Measurements from ENCODE around the gene SDK2.
"Not testable (repeated sequence)": the region's sequence is repeated elsewhere in the genome, so short reads cannot be mapped to it uniquely, and the experiment has no call there.

The SDK2 gene

DNA sequence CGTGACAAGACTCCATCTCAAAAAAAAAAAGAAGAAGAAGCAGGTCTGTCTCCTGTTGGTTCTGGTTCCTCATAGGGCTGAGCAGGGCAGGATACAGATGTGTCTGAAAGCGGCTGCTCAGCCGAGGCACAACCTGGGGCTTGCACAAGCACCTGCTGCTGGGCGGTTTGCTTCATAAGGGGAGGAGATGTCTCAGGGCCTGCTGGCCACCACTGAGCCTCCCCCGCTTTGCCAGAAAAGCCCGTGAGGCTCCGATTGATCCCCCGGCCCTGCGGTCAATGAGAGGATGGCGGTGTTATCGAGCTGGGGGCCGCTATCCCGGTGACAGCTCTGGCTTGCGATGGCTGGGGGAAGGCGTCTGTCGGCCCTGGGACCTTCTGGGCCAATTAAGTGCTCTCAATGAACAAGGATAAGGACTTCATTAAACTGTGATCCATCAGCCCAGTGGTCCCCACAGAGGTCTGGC lies 162.0 kb downstream of the SDK2 start:
- no peak for DNase-seq (ENCODE audit: low read depth)
- no peak overlapping the region for H3K4me3 ChIP-seq (ENCODE audit: low read length)
- TF ChIP-seq CTCF (conservative IDR thresholded peaks at IDR 0.05; ENCODE audit: low read depth, low read length) = no peak

DNA sequence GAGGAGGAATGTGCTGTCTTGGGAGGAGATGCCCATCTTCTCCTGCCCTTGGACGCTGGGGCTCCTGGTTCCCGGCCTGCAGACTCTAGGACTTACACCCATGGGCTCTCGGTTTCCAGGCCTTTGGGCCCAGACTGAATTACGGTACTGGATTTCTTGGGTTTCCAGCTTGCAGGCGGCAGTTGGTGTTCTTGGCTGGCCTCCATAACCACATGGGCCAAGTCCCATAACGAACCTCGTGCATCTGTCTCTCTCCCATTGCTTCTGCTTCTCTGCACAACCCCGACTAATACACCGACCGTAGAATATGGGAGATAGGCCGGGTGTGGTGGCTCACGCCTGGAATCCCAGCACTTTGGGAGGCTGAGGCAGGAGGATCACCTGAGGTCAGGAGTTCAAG lies 162.6 kb downstream of the SDK2 start:
- no peak for TF ChIP-seq CTCF (conservative IDR thresholded peaks at IDR 0.05; ENCODE audit: low read depth, low read length)
- no peak for DNase-seq (ENCODE audit: low read depth)
- H3K4me3 ChIP-seq (ENCODE audit: low read length) = no peak overlapping the region

DNA sequence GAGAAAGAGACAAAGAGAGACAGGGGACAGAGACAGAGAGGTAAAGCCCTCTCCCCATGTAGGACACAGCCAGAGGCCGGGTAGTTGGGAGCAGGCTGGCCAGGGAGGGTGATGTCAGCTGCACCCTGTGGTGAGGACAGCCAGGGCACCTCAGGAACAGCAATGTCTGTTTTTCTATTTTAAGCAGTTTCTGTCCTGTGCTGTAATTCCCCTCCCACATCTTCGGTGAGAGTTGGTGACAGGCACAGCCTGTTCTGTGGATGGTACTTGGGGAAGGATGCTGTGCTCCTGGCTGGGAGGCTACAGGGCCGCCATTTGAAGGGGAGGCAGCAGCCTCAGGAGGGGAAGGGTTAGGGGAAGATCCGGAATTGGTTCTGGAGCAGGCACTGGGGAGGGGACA lies 163.5 kb downstream of the SDK2 start:
- DNase-seq (ENCODE audit: low read depth) = peak; percentile 13
- TF ChIP-seq CTCF (conservative IDR thresholded peaks at IDR 0.05; ENCODE audit: low read depth, low read length) = no peak
- H3K4me3 ChIP-seq (ENCODE audit: low read length) = no peak overlapping the region

GRCh38 chr17:73478768-73479424 lies 165.3 kb downstream of the SDK2 start:
- DNase-seq (ENCODE audit: low read depth) = no peak
- peak; percentile 9 for TF ChIP-seq CTCF (conservative IDR thresholded peaks at IDR 0.05; ENCODE audit: low read depth, low read length)
- no peak overlapping the region for H3K4me3 ChIP-seq (ENCODE audit: low read length)

- H3K4me3 ChIP-seq (ENCODE audit: low read length) = no peak overlapping the region
- no peak for TF ChIP-seq CTCF (conservative IDR thresholded peaks at IDR 0.05; ENCODE audit: low read depth, low read length)
These were observed 165.9 kb downstream of the SDK2 start for GRCh38 chr17:73478334-73478733.

GRCh38 chr17:73476890-73477350 lies 167.3 kb downstream of the SDK2 start:
- DNase-seq (ENCODE audit: low read depth) = no peak
- TF ChIP-seq CTCF (conservative IDR thresholded peaks at IDR 0.05; ENCODE audit: low read depth, low read length) = no peak

More at GRCh38 chr17:73478334-73478733, 165.9 kb downstream of the SDK2 start:
- DNase-seq (ENCODE audit: low read depth) = no peak

GRCh38 chr17:73474370-73474988 lies 169.8 kb downstream of the SDK2 start:
- TF ChIP-seq CTCF (conservative IDR thresholded peaks at IDR 0.05; ENCODE audit: low read depth, low read length) = no peak
- no peak overlapping the region for H3K4me3 ChIP-seq (ENCODE audit: low read length)
- peak; percentile 46 for DNase-seq (ENCODE audit: low read depth)

More at GRCh38 chr17:73476890-73477350, 167.3 kb downstream of the SDK2 start:
- H3K4me3 ChIP-seq (ENCODE audit: low read length) = no peak overlapping the region

DNA sequence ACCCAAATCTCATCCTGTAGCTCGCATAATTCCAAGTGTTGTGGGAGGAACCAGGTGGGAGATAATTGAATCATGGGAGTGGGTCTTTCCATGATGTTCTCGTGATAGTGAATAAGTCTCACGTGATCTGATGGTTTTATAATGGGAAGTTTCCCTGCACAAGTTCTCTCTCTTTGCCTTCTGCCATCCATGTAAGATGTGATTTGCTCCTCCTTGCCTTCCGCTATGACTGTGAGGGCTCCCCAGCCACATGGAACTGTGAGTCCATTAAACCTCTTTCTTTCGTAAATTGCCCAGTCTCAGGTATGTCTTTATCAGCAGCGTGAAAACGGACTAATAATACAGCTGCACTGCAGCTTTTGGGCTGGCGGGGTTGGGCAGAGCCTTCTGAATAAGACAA lies 171.5 kb downstream of the SDK2 start:
- DNase-seq (ENCODE audit: low read depth); H3K4me3 ChIP-seq (ENCODE audit: low read length): not testable (repeated sequence)
